Measurements from ENCODE around the gene SPTB. TPM values are rescaled to one million over a fixed set of nuclear protein-coding genes. Genes with fewer than 3 reads are reported as not detected.
A peak's percentile ranks its signal among the peaks of the same experiment; 100 is the strongest.

Gene SPTB
- total RNA-seq, 1 donor: under 0.01 TPM

- no peak for DNase-seq (ENCODE audit: low read depth)
- no peak overlapping the region for H3K4me3 ChIP-seq (ENCODE audit: low read depth, low read length)
- TF ChIP-seq, protein P1, sequence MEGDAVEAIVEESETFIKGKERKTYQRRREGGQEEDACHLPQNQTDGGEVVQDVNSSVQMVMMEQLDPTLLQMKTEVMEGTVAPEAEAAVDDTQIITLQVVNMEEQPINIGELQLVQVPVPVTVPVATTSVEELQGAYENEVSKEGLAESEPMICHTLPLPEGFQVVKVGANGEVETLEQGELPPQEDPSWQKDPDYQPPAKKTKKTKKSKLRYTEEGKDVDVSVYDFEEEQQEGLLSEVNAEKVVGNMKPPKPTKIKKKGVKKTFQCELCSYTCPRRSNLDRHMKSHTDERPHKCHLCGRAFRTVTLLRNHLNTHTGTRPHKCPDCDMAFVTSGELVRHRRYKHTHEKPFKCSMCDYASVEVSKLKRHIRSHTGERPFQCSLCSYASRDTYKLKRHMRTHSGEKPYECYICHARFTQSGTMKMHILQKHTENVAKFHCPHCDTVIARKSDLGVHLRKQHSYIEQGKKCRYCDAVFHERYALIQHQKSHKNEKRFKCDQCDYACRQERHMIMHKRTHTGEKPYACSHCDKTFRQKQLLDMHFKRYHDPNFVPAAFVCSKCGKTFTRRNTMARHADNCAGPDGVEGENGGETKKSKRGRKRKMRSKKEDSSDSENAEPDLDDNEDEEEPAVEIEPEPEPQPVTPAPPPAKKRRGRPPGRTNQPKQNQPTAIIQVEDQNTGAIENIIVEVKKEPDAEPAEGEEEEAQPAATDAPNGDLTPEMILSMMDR (IDR thresholded peaks at IDR 0.05; ENCODE audit: insufficient read depth, low read length): no peak
Observed at GRCh38 chr14:64891173-64891838, 11.6 kb upstream of the SPTB start.

- H3K4me3 ChIP-seq (ENCODE audit: low read depth, low read length): no peak overlapping the region
- TF ChIP-seq, protein P1 (IDR thresholded peaks at IDR 0.05; ENCODE audit: insufficient read depth, low read length): no peak
- DNase-seq (ENCODE audit: low read depth): no peak
Observed at GRCh38 chr14:64889352-64889751, 9.6 kb upstream of the SPTB start.

DNA sequence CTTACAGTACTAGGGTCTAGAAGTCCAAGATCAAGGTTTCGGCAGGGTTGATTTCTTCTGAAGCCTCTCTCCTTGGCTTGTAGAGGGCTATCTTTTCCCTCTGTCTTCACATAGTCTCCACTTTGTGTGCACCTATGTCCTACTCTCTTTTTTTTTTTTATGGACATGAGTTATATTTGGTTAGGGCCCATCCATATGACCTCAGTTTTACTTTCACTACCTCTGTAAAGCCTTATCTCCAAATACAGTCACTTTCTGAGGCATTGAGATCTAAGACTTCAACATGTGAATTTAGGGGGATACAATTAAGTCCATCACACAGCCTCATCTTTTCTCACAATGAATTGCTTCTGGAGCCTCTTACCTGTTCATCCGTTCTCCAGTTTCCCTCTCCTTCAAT is 5.9 kb upstream of the SPTB start:
- DNase-seq (ENCODE audit: low read depth): no peak
- TF ChIP-seq, protein P1 (IDR thresholded peaks at IDR 0.05; ENCODE audit: insufficient read depth, low read length): no peak
- H3K4me3 ChIP-seq (ENCODE audit: low read depth, low read length): no peak overlapping the region

DNA sequence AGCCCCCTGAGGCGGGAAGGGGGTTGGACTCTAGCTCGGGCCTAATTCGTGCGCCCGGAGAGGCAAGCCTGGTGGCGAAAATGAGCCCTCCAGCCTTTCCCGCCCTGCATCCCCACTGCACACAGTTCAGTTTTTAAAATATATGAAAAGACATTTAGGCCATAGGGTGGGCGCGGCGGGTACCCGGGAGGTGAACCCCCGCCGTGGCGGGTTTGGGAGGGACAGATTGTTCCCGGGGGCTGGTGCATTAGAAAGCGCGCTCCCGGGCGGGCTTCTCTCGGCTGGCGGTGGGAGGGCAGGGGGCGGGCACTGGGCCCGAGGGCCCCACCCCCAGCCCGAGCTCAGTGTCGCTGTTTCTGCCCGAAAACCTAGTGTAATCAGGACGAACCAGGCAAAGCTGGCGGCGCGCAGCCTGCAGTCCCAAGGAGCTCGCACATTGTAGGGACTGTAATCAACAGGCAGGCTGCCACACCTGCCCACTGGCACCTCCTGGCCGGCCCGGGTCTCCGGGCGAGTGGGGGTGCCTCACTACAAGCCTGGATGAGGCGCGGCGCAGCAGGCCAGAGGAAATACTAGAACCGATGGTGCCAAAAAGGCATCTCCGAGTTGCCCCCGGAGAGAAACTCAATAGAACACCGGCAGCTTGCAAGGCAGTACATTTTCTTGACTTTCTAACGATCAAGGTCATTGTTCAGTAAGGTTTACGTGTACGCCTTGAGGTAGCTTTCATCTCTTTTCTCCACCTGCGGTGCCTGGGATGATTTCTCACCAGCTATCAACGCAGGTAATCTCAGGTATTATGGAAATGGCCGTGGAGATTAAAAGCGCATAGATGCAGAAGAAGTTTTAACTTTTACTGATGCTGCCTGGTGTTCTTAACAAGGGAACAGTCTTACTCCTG is 764 bp upstream of the SPTB start:
- TF ChIP-seq, protein P1 (IDR thresholded peaks at IDR 0.05; ENCODE audit: insufficient read depth, low read length): no peak
- H3K4me3 ChIP-seq (ENCODE audit: low read depth, low read length): peak overlapping the region; percentile 9
- DNase-seq (ENCODE audit: low read depth): no peak

DNA sequence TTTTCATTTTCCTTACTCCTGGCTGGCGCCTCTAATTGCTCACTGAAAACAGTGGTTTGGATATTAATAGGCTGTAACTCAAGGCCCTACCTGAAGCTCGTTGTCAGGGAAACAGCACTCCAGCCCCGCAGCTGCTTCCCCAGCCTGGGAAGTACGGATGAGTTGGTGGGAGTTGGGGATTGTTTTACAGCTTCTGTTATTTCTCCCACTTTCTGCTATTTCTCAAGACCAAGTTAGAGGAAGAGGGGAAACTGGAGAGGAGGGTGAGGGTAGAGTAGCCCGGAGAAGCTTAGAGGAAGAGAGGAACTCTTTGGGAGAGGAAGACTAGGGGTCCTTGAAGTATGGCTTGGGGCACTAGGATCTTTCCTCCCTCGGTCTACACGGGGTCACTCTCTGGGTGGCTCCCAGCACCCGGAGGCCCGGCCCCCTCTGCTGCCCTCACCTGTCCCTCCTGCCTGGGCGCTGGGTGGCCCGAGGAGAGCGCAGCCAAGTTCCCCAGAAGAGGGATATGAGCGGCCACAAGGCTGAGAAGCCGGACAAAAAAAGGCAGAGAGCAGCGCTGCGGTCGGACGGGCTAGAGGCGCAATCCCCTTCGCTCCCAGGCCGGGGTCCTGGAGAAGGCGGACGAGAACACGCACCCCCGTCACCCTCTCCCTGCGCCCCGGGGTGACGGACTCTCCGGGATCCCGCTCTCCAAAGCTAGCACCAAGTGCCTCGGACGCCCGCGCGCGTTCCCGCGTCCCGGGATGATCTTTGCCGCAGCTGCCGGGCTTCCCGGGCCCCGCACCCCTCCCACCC is 671 bp downstream of the SPTB start:
- DNase-seq (ENCODE audit: low read depth): no peak
- TF ChIP-seq, protein P1 (IDR thresholded peaks at IDR 0.05; ENCODE audit: insufficient read depth, low read length): no peak
- H3K4me3 ChIP-seq (ENCODE audit: low read depth, low read length): no peak overlapping the region

DNA sequence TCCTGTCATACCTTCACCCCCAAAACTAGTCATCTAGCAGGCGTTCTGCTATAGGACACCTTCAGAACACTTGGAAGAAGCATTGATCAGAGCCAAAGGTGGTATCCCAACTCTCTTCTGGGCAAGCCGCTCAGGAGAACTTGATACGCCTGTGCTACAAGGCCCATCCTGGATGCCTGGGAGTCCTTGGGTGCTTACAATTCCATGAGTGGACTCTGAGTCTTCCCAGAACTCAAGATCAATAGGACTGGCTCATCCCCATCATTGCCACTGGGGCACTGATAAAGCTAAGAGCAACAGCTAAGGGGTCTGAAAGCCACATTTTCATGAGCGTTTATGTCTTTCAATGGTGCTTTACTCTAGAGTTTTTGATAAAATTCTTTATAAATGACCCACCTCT is 1.9 kb downstream of the SPTB start:
- H3K4me3 ChIP-seq (ENCODE audit: low read depth, low read length): no peak overlapping the region
- DNase-seq (ENCODE audit: low read depth): no peak
- TF ChIP-seq, protein P1 (IDR thresholded peaks at IDR 0.05; ENCODE audit: insufficient read depth, low read length): no peak
